Measurements from ENCODE around the gene DKKL1. TPM values are rescaled to one million over a fixed set of nuclear protein-coding genes. Genes with fewer than 3 reads are reported as not detected.

Gene DKKL1
- total RNA-seq, 1 donor from 2014 or later = 0.92 TPM

GRCh38 chr19:49347191-49347590, 16.5 kb upstream of the DKKL1 start:
- Histone ChIP-seq H3K4me3 (no peak overlapping the region), H3K4me1 (no peaks in the 10 kb centered on the region), H3K27me3 (ENCODE audit: low read depth) (no peaks in the 10 kb centered on the region), H3K9me3 (no peaks in the 10 kb centered on the region), H3K27ac (no peak overlapping the region), H3K36me3 (peaks cover 99% of the 10 kb centered on the region)
- ATAC-seq (peak in 1 of 2 donors; percentile 22), DNase-seq (no peak)
- no peak for TF ChIP-seq CTCF (IDR thresholded peaks at IDR 0.05)
- intact Hi-C loops (cut with DNase I) = no loop called here

- peak; percentile 56 to 61 for ATAC-seq
Observed at GRCh38 chr19:49347835-49348234, 15.8 kb upstream of the DKKL1 start.

GRCh38 chr19:49348305-49349189, 15.1 kb upstream of the DKKL1 start:
- no peaks in the 10 kb centered on the region for H3K4me1 ChIP-seq
- H3K4me3 ChIP-seq = no peak overlapping the region
- ATAC-seq = no peak
- DNase-seq = no peak
- no peaks in the 10 kb centered on the region for H3K27me3 ChIP-seq (ENCODE audit: low read depth)
- intact Hi-C loops (cut with DNase I) = no loop called here
- H3K27ac ChIP-seq = no peak overlapping the region
- H3K9me3 ChIP-seq = no peaks in the 10 kb centered on the region
- TF ChIP-seq CTCF (IDR thresholded peaks at IDR 0.05) = no peak
- peaks cover 98% of the 10 kb centered on the region for H3K36me3 ChIP-seq

More at GRCh38 chr19:49347835-49348234, 15.8 kb upstream of the DKKL1 start:
- no peak overlapping the region for H3K27ac ChIP-seq
- no peaks in the 10 kb centered on the region for H3K4me1 ChIP-seq
- H3K4me3 ChIP-seq = no peak overlapping the region
- H3K36me3 ChIP-seq = peaks cover 100% of the 10 kb centered on the region
- no peak for DNase-seq
- TF ChIP-seq CTCF (IDR thresholded peaks at IDR 0.05) = no peak
- intact Hi-C loops (cut with DNase I) = no loop called here
- no peaks in the 10 kb centered on the region for H3K9me3 ChIP-seq
- no peaks in the 10 kb centered on the region for H3K27me3 ChIP-seq (ENCODE audit: low read depth)

- intact Hi-C loops (cut with DNase I) = no loop called here
- no peak overlapping the region for H3K27ac ChIP-seq
- no peak for TF ChIP-seq CTCF (IDR thresholded peaks at IDR 0.05)
- H3K4me1 ChIP-seq = no peaks in the 10 kb centered on the region
- ATAC-seq (no peak), DNase-seq (no peak)
- H3K9me3 ChIP-seq = no peaks in the 10 kb centered on the region
- peaks cover 98% of the 10 kb centered on the region for H3K36me3 ChIP-seq
- H3K4me3 ChIP-seq = no peak overlapping the region
- H3K27me3 ChIP-seq (ENCODE audit: low read depth) = no peaks in the 10 kb centered on the region
Observed at GRCh38 chr19:49349567-49349966, 14.1 kb upstream of the DKKL1 start.

- Histone ChIP-seq H3K27ac (peak overlapping the region; percentile 31), H3K36me3 (peaks cover 72% of the 10 kb centered on the region)
- no peak for TF ChIP-seq CTCF (IDR thresholded peaks at IDR 0.05)
Observed at GRCh38 chr19:49355909-49356353, 7.7 kb upstream of the DKKL1 start.

More at GRCh38 chr19:49355909-49356353, 7.7 kb upstream of the DKKL1 start:
- intact Hi-C loops (cut with DNase I) = no loop called here
- DNase-seq (peak; percentile 61), ATAC-seq (peak; percentile 27 to 42)
- Histone ChIP-seq H3K4me3 (no peak overlapping the region), H3K4me1 (peaks cover 14% of the 10 kb centered on the region), H3K27me3 (ENCODE audit: low read depth) (no peaks in the 10 kb centered on the region), H3K9me3 (no peaks in the 10 kb centered on the region)
